DOHH2 (cell line): ENCODE measurements around the gene SLA2.

ENCODE experiments used
- H3F3A ChIP-seq: fragments of 200-600 bp; sonication (generic), shearing (Covaris generic); 2 replicates; pipeline ENCODE4 v1.6.0; 2016; ENCODE audit warnings: antibody characterized with exemption, mild to moderate bottlenecking; ENCODE audit not compliant: control insufficient read depth, insufficient read depth
- H3K27ac ChIP-seq: fragments of 200-600 bp; sonication (generic); 2 replicates; pipeline ENCODE4 v1.5.1; 2014; ENCODE audit warnings: low read depth, mild to moderate bottlenecking, low read length, moderate library complexity
- H3K27me3 ChIP-seq: fragments of 200-600 bp; sonication (generic); 2 replicates; pipeline ENCODE4 v1.6.1; 2014; ENCODE audit warnings: mild to moderate bottlenecking, low read length, mixed read lengths; ENCODE audit not compliant: control insufficient read depth
- H3K36me3 ChIP-seq: fragments of 200-600 bp; sonication (generic); 2 replicates; pipeline ENCODE4 v1.6.1; 2014; ENCODE audit warnings: mild to moderate bottlenecking, low read length, moderate library complexity, mixed read lengths; ENCODE audit not compliant: control insufficient read depth
- H3K4me1 ChIP-seq: fragments of 200-600 bp; sonication (generic); 2 replicates; pipeline ENCODE4 v1.6.1; 2014; ENCODE audit warnings: mild to moderate bottlenecking, low read length, mixed read lengths; ENCODE audit not compliant: control insufficient read depth
- H3K4me2 ChIP-seq: fragments of 200-600 bp; sonication (generic); 2 replicates; pipeline ENCODE4 v1.6.0; 2014; ENCODE audit warnings: mild to moderate bottlenecking, low read length, moderate library complexity
- H3K4me3 ChIP-seq: fragments of 200-600 bp; sonication (generic); 2 replicates; pipeline ENCODE4 v1.5.1; 2014; ENCODE audit warnings: mild to moderate bottlenecking, low read length, mixed read lengths
- H3K79me2 ChIP-seq: fragments of 200-600 bp; sonication (generic); 2 replicates; pipeline ENCODE4 v1.6.1; 2014; ENCODE audit warnings: mild to moderate bottlenecking, low read length, mixed read lengths; ENCODE audit not compliant: control insufficient read depth
- H3K9me2 ChIP-seq: fragments of 200-600 bp; sonication (generic); replicated peaks from 2 replicates; pipeline ENCODE4 v1.6.1; 2014; ENCODE audit warnings: mild to moderate bottlenecking, low read length, mixed read lengths; ENCODE audit not compliant: control insufficient read depth
- H3K9me3 ChIP-seq: fragments of 200-600 bp; sonication (generic); 2 replicates; pipeline ENCODE4 v1.6.1; 2014; ENCODE audit warnings: antibody characterized with exemption, low read length, mixed read lengths; ENCODE audit not compliant: control insufficient read depth, insufficient read depth
- H4K20me1 ChIP-seq: fragments of 200-600 bp; sonication (generic); 2 replicates; pipeline ENCODE4 v1.6.0; 2014; ENCODE audit warnings: low read depth, mild to moderate bottlenecking, antibody characterized with exemption, low read length, moderate library complexity; ENCODE audit not compliant: control insufficient read depth, insufficient read depth
- EZH2phosphoT487 ChIP-seq: fragments of 200-600 bp; sonication (generic); IDR thresholded peaks from 2 replicates; pipeline ENCODE4 v1.6.1; 2017; ENCODE audit warnings: borderline replicate concordance, mild to moderate bottlenecking, antibody characterized with exemption, low read length, moderate library complexity, mixed read lengths
- TF ChIP-seq, protein P1 (sequence below): fragments of 200-600 bp; sonication (generic); IDR thresholded peaks from one replicate; pipeline ENCODE4 v1.5.1; 2014; ENCODE audit warnings: antibody characterized with exemption, mild to moderate bottlenecking, low read depth, low read length; ENCODE audit not compliant: poor library complexity, severe bottlenecking

Gene SLA2

DNA sequence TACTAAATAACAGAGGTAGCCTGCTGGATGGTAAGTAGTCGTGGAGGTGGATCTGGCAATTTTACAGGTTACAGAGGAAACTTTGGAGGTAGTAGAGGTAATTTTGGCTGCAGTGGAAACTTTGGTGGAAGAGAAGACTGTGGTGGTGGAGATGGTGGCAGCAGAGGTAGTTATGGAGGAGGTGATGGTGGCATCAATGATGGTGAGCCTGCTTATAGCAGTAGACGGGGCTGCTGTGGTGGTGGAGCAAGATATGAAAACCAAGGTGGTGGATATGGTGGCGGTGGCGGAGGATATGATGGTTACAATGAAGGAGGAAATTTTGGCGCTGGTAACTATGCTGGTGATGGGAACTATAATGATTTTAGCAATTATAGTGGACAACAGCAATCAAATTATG, 25.1 kb downstream of the SLA2 start:
- no peak overlapping the region for H3K27ac ChIP-seq
- H3K4me3 ChIP-seq, result no peak overlapping the region
- no peaks in the 10 kb centered on the region for H4K20me1 ChIP-seq
- H3K4me2 ChIP-seq, result no peak overlapping the region
- H3K36me3 ChIP-seq, result no peaks in the 10 kb centered on the region
- no peak for TF ChIP-seq EZH2phosphoT487
- TF ChIP-seq, protein P1, sequence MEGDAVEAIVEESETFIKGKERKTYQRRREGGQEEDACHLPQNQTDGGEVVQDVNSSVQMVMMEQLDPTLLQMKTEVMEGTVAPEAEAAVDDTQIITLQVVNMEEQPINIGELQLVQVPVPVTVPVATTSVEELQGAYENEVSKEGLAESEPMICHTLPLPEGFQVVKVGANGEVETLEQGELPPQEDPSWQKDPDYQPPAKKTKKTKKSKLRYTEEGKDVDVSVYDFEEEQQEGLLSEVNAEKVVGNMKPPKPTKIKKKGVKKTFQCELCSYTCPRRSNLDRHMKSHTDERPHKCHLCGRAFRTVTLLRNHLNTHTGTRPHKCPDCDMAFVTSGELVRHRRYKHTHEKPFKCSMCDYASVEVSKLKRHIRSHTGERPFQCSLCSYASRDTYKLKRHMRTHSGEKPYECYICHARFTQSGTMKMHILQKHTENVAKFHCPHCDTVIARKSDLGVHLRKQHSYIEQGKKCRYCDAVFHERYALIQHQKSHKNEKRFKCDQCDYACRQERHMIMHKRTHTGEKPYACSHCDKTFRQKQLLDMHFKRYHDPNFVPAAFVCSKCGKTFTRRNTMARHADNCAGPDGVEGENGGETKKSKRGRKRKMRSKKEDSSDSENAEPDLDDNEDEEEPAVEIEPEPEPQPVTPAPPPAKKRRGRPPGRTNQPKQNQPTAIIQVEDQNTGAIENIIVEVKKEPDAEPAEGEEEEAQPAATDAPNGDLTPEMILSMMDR, result no peak
- H3K4me1 ChIP-seq, result no peaks in the 10 kb centered on the region
- peaks cover under 1% of the 10 kb centered on the region; the same call in 1 of the 2 replicates for H3F3A ChIP-seq
- no peaks in the 10 kb centered on the region for H3K9me3 ChIP-seq
- no peaks in the 10 kb centered on the region for H3K79me2 ChIP-seq
- H3K9me2 ChIP-seq, result no peaks in the 10 kb centered on the region
- no peaks in the 10 kb centered on the region for H3K27me3 ChIP-seq

DNA sequence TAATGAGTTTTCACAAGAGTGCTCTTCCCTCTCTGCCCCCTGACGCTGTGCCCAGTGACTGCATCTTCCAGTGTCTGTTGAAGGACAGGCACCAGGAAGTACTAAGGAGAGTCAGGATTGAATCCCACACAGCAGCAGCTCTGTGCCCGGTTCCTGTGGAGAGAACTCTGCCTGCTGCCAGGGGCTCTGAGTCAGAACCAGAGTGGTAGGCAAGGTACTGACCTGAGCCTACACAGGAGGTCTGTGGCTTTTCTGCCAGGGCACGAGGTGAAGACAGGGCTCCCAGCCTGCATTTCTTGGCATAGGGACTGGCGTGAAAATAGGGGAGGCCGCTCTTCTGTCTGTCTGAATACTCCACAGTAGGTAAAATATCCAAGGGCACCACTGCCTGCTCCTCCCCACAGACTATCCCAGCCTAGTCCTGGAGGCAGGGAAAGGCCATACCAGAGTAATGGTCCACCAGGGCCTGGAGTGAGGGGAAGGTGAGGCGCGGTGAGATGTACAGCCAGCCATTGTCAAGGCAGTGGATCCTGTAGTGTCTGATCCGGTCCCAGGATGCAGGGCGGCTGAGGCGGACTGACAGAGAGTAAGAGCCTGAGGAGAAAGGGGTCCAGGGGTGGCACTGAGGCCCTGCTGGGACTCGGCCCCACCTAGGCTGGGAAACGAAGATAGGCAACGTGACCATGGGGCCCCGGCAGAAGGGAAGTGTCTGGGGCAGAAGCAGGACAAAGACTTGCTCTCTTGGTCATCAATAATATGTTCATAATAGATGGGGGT, 31.0 kb downstream of the SLA2 start:
- Histone ChIP-seq H4K20me1 (no peaks in the 10 kb centered on the region), H3K79me2 (peaks cover 6% of the 10 kb centered on the region; the same call in 1 of the 2 replicates), H3F3A (peaks cover 4% of the 10 kb centered on the region; the same call in 1 of the 2 replicates), H3K36me3 (peaks cover 48% of the 10 kb centered on the region), H3K4me2 (no peak overlapping the region), H3K9me2 (no peaks in the 10 kb centered on the region), H3K27ac (no peak overlapping the region), H3K4me1 (no peaks in the 10 kb centered on the region), H3K27me3 (no peaks in the 10 kb centered on the region), H3K4me3 (no peak overlapping the region), H3K9me3 (no peaks in the 10 kb centered on the region)
- TF ChIP-seq, protein P1, result no peak
- no peak for TF ChIP-seq EZH2phosphoT487

DNA sequence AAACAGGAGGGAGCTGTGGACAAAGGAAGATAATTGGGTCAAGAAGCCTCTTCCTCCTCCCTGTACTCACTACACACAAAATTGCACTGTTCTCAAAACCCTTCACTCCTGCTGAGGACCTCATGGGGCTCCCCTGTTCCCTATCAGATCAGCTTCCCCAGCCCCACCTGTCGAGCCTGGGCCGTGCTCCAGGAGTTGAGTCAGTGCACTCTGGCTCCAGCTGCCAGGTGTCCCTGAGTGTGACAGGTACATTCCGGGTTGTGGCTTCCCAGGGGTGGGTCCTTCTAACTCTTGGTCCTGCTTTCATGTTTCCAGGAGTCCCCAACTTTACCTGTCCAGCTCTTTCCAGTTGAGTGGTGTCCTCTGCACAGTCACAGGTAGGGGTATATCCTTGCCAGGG, 32.0 kb downstream of the SLA2 start:
- TF ChIP-seq, protein P1, result no peak
- TF ChIP-seq EZH2phosphoT487, result no peak
- no peak overlapping the region for H3K4me3 ChIP-seq
- H3K9me2 ChIP-seq, result no peaks in the 10 kb centered on the region
- H3K27ac ChIP-seq, result no peak overlapping the region
- peaks cover 4% of the 10 kb centered on the region; the same call in 1 of the 2 replicates for H3F3A ChIP-seq
- H3K4me2 ChIP-seq, result no peak overlapping the region
- H3K79me2 ChIP-seq, result peaks cover 9% of the 10 kb centered on the region; the same call in 1 of the 2 replicates
- no peaks in the 10 kb centered on the region for H4K20me1 ChIP-seq
- peaks cover 57% of the 10 kb centered on the region for H3K36me3 ChIP-seq
- no peaks in the 10 kb centered on the region for H3K27me3 ChIP-seq
- no peaks in the 10 kb centered on the region for H3K9me3 ChIP-seq
- no peaks in the 10 kb centered on the region for H3K4me1 ChIP-seq
